Neuronal stem cell (in vitro differentiated cells): Measurements from ENCODE around the gene MGAT1.

Source experiments
- DNase-seq: peaks from one replicate; pipeline ENCODE4 v3.0.0-alpha.2; 2013; ENCODE audit warnings: low spot score
- H2AFZ ChIP-seq: one replicate; pipeline ENCODE4 v1.6.1; 2013; ENCODE audit warnings: mild to moderate bottlenecking, low read length, inconsistent platforms
- H2AK5ac ChIP-seq: 2 replicates; pipeline ENCODE4 v1.6.1; 2013; ENCODE audit warnings: low read depth, mild to moderate bottlenecking, inconsistent platforms, low read length, moderate library complexity, mixed read lengths
- H2BK120ac ChIP-seq: 2 replicates; pipeline ENCODE4 v1.6.1; 2013; ENCODE audit warnings: low read depth, mild to moderate bottlenecking, inconsistent platforms, low read length, moderate library complexity, mixed read lengths
- H2BK12ac ChIP-seq: one replicate; pipeline ENCODE4 v1.6.1; 2013; ENCODE audit warnings: low read length, inconsistent platforms
- H2BK15ac ChIP-seq: 2 replicates; pipeline ENCODE4 v1.6.1; 2013; ENCODE audit warnings: mild to moderate bottlenecking, low read length, inconsistent platforms, mixed read lengths
- H2BK5ac ChIP-seq: one replicate; pipeline ENCODE4 v1.6.1; 2013; ENCODE audit warnings: inconsistent platforms, mild to moderate bottlenecking, low read length, moderate library complexity
- H3K14ac ChIP-seq: one replicate; pipeline ENCODE4 v1.6.1; 2013; ENCODE audit warnings: low read length, inconsistent platforms
- H3K18ac ChIP-seq: 2 replicates; pipeline ENCODE4 v1.6.1; 2013; ENCODE audit warnings: low read length, inconsistent platforms
- H3K23ac ChIP-seq: 2 replicates; pipeline ENCODE4 v1.6.1; 2013; ENCODE audit warnings: low read depth, mild to moderate bottlenecking, mixed read lengths, low read length, inconsistent platforms; ENCODE audit not compliant: poor library complexity
- H3K27ac ChIP-seq: replicated peaks from 3 replicates; pipeline ENCODE4 v1.5.1; 2013; ENCODE audit warnings: low read length, inconsistent platforms
- H3K27me3 ChIP-seq, 3 experiments: 2 replicates each; pipeline ENCODE4 v1.6.1; 2013; ENCODE audit warnings: low read length in 3 of 3, mild to moderate bottlenecking in 2 of 3, inconsistent platforms in 1 of 3, low read depth in 1 of 3, mixed read lengths in 1 of 3, moderate library complexity in 1 of 3; ENCODE audit not compliant: control insufficient read depth in 3 of 3, insufficient read depth in 3 of 3
- H3K36me3 ChIP-seq, 2 donors: replicated peaks in 1 of 2; 2 replicates each; pipeline ENCODE4 v1.6.1; 2013; ENCODE audit warnings: low read length in 2 of 2; ENCODE audit not compliant: control insufficient read depth in 2 of 2, insufficient read depth in 2 of 2
- H3K4ac ChIP-seq: 2 replicates; pipeline ENCODE4 v1.6.1; 2013; ENCODE audit warnings: inconsistent platforms, mild to moderate bottlenecking, low read length, moderate library complexity
- H3K4me1 ChIP-seq, 2 donors: 1 replicate in 1 of 2; 2 replicates in 1 of 2; pipeline ENCODE4 v1.6.1; 2013; ENCODE audit warnings: low read length in 2 of 2, low read depth in 1 of 2; ENCODE audit not compliant: control insufficient read depth in 2 of 2, insufficient read depth in 1 of 2
- H3K4me2 ChIP-seq: one replicate; pipeline ENCODE4 v1.6.1; 2013; ENCODE audit warnings: mild to moderate bottlenecking, low read length, inconsistent platforms; ENCODE audit not compliant: insufficient read depth, poor library complexity, severe bottlenecking
- H3K4me3 ChIP-seq, 2 donors: 2 replicates each; pipeline ENCODE4 v1.5.1; 2013; ENCODE audit warnings: low read length in 2 of 2, mild to moderate bottlenecking in 2 of 2, inconsistent platforms in 1 of 2, moderate library complexity in 1 of 2
- H3K79me1 ChIP-seq: one replicate; pipeline ENCODE4 v1.6.1; 2013; ENCODE audit warnings: low read depth, mild to moderate bottlenecking, inconsistent platforms, low read length, moderate library complexity
- H3K9ac ChIP-seq: one replicate; pipeline ENCODE4 v1.6.1; 2013; ENCODE audit warnings: mild to moderate bottlenecking, low read depth, low read length, inconsistent platforms; ENCODE audit not compliant: poor library complexity
- H3K9me3 ChIP-seq, 2 donors: replicated peaks in 1 of 2; 2 replicates each; pipeline versions ENCODE3 to v1.6.1; 2013; ENCODE audit warnings: low read length in 2 of 2, mild to moderate bottlenecking in 2 of 2, inconsistent platforms in 1 of 2, low read depth in 1 of 2, mixed read lengths in 1 of 2, moderate library complexity in 1 of 2; ENCODE audit not compliant: control insufficient read depth in 2 of 2, insufficient read depth in 1 of 2
- H4K8ac ChIP-seq: one replicate; pipeline ENCODE4 v1.6.1; 2013; ENCODE audit warnings: low read depth, mild to moderate bottlenecking, inconsistent platforms, low read length, moderate library complexity
- H4K91ac ChIP-seq: one replicate; pipeline ENCODE4 v1.6.1; 2013; ENCODE audit warnings: low read length, low read depth, mild to moderate bottlenecking, inconsistent platforms; ENCODE audit not compliant: poor library complexity
- WGBS, 2 donors: extraction: QIAGEN DNeasy Blood & Tissue Kit; methylation state at CpG; one replicate each; pipeline ENCODE4 v1.1.7; 2013; ENCODE audit warnings: missing lambda C conversion rate in 2 of 2, mixed read lengths in 1 of 2; ENCODE audit not compliant: insufficient read length in 2 of 2, insufficient replicate concordance in 1 of 2; ENCODE audit errors: extremely low coverage in 2 of 2; 5-methylcytosine and 5-hydroxymethylcytosine counted together

The MGAT1 gene

DNA sequence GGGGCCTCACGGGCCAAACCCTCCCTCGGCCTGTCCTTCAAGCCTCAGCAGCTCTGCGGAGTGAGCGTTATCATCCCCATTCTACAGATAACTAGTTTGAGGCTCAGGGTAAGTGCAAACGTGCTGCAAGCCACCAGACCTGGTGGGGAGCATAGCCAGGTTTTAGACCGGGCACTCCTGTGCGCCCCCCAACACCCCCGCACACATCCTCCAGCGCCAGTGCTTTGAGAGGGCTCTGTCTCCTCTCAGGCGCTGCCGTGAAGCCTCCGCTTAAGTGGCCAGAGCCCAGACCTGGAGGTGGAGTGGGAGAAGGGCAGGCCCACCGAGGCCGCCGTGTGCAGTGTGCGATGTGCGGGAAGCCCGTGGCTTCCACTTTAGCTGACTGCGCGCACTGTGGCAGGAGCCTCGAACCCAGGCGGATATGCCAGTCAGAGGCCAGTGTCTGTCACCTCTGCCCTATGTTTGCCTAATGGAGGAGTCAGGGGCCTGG, 1.6 kb upstream of the MGAT1 start:
- no peak overlapping the region for H2BK5ac ChIP-seq
- H2BK120ac ChIP-seq = no peak overlapping the region
- WGBS, 2 donors = no CpG with 5 or more reads among the region's 22 CpGs
- no peaks in the 10 kb centered on the region for H3K9me3 ChIP-seq
- peaks cover 3 to 40% of the 10 kb centered on the region in 2 donors for H3K36me3 ChIP-seq
- H3K27me3 ChIP-seq = no peaks in the 10 kb centered on the region
- H3K18ac ChIP-seq = no peak overlapping the region
- no peak overlapping the region for H3K23ac ChIP-seq
- H3K79me1 ChIP-seq = peaks cover 9% of the 10 kb centered on the region
- H3K4me2 ChIP-seq = no peak overlapping the region
- H2BK15ac ChIP-seq = no peak overlapping the region
- no peak overlapping the region for H4K91ac ChIP-seq
- no peak overlapping the region for H4K8ac ChIP-seq
- peak overlapping the region; percentile 46 for H2BK12ac ChIP-seq
- H2AK5ac ChIP-seq = no peak overlapping the region
- H3K4me3 ChIP-seq = no peak overlapping the region
- H3K4me1 ChIP-seq = peaks cover 22 to 31% of the 10 kb centered on the region in 2 donors
- DNase-seq = no peak
- H2AFZ ChIP-seq = no peak overlapping the region
- no peak overlapping the region for H3K9ac ChIP-seq
- H3K4ac ChIP-seq = peak overlapping the region; percentile 19
- H3K27ac ChIP-seq = no peak overlapping the region
- no peak overlapping the region for H3K14ac ChIP-seq

DNA sequence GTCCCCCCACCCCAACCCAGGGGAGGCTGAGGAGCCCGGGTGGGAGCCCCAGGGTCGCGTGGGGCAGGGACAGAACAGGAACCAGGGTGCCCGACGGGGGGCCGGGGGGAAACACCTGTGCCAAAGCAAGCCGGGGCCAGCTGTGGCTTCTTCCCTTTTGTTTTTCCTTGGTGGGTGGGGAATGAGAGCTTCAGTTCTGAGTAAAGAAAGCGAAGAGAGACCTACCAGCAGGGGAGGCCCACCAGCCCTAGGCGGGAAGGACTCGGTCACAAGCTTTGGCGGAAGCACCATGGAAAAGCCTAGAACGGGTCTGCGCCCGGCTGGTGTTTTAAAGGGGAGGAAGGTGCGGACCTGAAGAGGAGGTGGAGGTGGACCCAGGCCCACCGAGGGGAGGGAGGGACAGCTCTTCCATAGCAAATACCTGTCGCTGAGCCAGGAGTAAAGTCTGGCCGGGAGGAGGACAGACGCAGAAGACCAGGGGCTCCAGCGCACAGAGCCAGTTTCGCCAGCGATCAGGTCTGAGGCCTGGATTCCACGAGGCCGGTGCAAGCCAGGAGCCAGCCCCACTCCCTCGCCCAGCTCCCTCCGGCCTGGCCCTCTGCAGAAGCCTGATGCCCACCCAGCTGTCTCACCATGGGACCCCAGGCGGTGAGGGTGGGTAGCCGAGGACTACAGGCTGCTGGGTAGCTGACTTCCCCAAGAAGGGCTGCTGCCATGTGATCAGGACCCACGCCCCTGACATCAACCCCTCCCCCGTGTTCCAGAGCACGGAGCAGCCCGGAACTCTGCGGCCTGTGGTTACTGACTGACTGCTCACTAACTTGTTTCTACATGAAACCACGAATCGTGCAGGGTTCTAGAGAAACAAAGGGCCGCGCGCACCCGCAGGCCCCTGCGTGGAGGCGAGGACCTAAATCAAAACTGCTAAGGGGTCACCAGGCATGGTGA, 849 bp upstream of the MGAT1 start:
- no peaks in the 10 kb centered on the region for H3K27me3 ChIP-seq
- peak overlapping the region; percentile 65 for H3K14ac ChIP-seq
- H3K4me1 ChIP-seq = peaks cover 16 to 24% of the 10 kb centered on the region in 2 donors
- peak overlapping the region; percentile 72 for H3K27ac ChIP-seq
- H2BK120ac ChIP-seq = peak overlapping the region; percentile 68
- H3K9me3 ChIP-seq = no peaks in the 10 kb centered on the region
- peaks cover 3 to 44% of the 10 kb centered on the region in 2 donors for H3K36me3 ChIP-seq
- H2AFZ ChIP-seq = peak overlapping the region; percentile 95
- peak overlapping the region; percentile 59 for H3K23ac ChIP-seq
- peak overlapping the region; percentile 48 for H4K91ac ChIP-seq
- H3K4ac ChIP-seq = no peak overlapping the region
- H3K18ac ChIP-seq = peak overlapping the region; percentile 99
- H2BK12ac ChIP-seq = peak overlapping the region; percentile 66
- H3K79me1 ChIP-seq = peaks cover 9% of the 10 kb centered on the region
- H3K9ac ChIP-seq = peak overlapping the region; percentile 84
- H4K8ac ChIP-seq = peak overlapping the region; percentile 90
- peak overlapping the region; percentile 90 for H3K4me2 ChIP-seq
- peak overlapping the region; percentile 71 to 78 for H3K4me3 ChIP-seq
- DNase-seq = peak; percentile 48
- H2BK5ac ChIP-seq = peak overlapping the region; percentile 67
- no CpG with 5 or more reads among the region's 41 CpGs for WGBS, 2 donors
- peak overlapping the region; percentile 92 for H2AK5ac ChIP-seq
- peak overlapping the region; percentile 88 for H2BK15ac ChIP-seq

GRCh38 chr5:180801596-180802324, 846 bp downstream of the MGAT1 start:
- Histone ChIP-seq H3K18ac (no peak overlapping the region), H2BK5ac (no peak overlapping the region), H2BK12ac (no peak overlapping the region), H2BK15ac (no peak overlapping the region), H2AK5ac (no peak overlapping the region), H3K27ac (no peak overlapping the region), H3K4ac (no peak overlapping the region), H4K8ac (no peak overlapping the region), H2AFZ (peak overlapping the region; percentile 95), H3K36me3 (peaks cover 3 to 36% of the 10 kb centered on the region in 2 donors), H3K4me1 (peaks cover 13 to 15% of the 10 kb centered on the region in 2 donors), H2BK120ac (no peak overlapping the region), H3K79me1 (peaks cover 14% of the 10 kb centered on the region), H4K91ac (no peak overlapping the region), H3K9me3 (no peaks in the 10 kb centered on the region), H3K9ac (no peak overlapping the region), H3K14ac (no peak overlapping the region), H3K23ac (peak overlapping the region; percentile 9), H3K4me3 (peak overlapping the region; percentile 31 to 78), H3K4me2 (peak overlapping the region; percentile 68), H3K27me3 (no peaks in the 10 kb centered on the region)
- DNase-seq = no peak
- no CpG with 5 or more reads among the region's 15 CpGs for WGBS, 2 donors
